GM12873 (cell line): Measurements from ENCODE around the gene ZXDB.

Experiments used
- CTCF ChIP-seq: IDR thresholded peaks from 2 replicates; pipeline ENCODE4 v1.5.1; 2012; ENCODE audit warnings: low read depth, mild to moderate bottlenecking, moderate library complexity, low read length, control low read depth; ENCODE audit not compliant: insufficient read depth; ENCODE audit errors: missing control alignments

The ZXDB gene

GRCh38 chrX:57641338-57641737, 49.5 kb downstream of the ZXDB start:
- no peak for TF ChIP-seq CTCF

DNA sequence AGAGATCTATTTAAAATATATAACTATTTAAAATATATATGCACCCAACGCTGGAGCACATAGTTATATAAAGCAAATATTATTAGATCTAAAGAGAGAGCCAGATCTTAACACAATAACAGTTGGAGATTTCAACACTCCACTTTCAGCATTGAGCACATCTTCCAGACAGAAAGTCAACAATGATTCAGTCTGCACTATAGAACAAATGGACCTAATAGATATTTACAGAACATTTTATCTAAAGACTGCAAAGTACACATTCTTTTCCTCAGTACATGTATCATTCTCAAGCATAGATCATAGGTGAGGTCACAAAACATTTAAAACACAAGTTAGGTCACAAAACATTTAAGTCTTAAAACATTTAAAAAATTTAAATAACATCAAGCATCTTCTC, 51.9 kb downstream of the ZXDB start:
- no peak for TF ChIP-seq CTCF

DNA sequence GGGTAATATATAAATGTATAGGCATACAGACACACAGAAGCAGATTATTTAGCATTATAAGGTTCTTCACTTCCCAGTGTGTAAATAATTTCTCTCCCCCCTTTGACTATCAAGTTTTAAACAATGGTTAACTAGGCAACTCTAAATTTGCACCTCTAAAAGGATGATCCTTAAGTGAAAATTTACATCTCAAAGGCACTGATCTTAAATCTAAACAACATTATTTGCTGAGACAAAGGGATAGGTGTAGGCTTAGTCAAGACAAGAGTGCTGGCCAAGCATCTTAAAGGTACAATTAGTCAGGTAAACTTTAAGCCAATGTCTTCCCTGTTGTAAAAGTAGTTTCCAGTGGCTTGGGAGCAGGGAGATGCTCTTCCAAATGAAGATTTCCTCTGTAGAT, 55.2 kb downstream of the ZXDB start:
- TF ChIP-seq CTCF = no peak
